ENCODE data around the gene RASIP1.
"Not testable (repeated sequence)": the region's sequence is repeated elsewhere in the genome, so short reads cannot be mapped to it uniquely, and the experiment has no call there.

Gene RASIP1, protein sequence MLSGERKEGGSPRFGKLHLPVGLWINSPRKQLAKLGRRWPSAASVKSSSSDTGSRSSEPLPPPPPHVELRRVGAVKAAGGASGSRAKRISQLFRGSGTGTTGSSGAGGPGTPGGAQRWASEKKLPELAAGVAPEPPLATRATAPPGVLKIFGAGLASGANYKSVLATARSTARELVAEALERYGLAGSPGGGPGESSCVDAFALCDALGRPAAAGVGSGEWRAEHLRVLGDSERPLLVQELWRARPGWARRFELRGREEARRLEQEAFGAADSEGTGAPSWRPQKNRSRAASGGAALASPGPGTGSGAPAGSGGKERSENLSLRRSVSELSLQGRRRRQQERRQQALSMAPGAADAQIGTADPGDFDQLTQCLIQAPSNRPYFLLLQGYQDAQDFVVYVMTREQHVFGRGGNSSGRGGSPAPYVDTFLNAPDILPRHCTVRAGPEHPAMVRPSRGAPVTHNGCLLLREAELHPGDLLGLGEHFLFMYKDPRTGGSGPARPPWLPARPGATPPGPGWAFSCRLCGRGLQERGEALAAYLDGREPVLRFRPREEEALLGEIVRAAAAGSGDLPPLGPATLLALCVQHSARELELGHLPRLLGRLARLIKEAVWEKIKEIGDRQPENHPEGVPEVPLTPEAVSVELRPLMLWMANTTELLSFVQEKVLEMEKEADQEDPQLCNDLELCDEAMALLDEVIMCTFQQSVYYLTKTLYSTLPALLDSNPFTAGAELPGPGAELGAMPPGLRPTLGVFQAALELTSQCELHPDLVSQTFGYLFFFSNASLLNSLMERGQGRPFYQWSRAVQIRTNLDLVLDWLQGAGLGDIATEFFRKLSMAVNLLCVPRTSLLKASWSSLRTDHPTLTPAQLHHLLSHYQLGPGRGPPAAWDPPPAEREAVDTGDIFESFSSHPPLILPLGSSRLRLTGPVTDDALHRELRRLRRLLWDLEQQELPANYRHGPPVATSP

GRCh38 chr19:48740164-48740972 is at the start of gene RASIP1:
Gene RASIP1 (minus strand): TSS chr19:48740610. CDS start chr19:48740282, 328 bp downstream.
- DNase-seq = no peak

DNA sequence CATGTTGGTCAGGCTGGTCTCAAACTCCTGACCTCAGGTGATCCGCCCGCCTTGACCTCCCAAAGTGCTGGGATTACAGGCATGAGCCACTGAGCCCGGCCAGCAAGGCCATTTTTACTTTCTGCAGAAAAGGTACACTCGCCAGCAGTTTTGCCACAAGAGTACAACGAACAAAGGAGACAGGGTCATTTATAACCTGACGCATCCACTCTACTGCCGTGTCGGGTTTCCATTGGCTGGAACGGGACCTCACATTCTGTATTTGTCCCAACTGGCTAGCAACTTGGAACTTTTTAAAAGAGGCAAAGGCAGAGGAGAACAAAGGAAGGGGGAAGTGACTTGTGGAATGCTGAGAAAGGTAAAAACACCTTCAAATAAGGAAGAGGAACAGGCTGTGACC is 46.9 kb upstream of the RASIP1 start:
- DNase-seq = not testable (repeated sequence)

- not testable (repeated sequence) for DNase-seq
These were observed 46.0 kb upstream of the RASIP1 start for GRCh38 chr19:48786422-48786821.

DNA sequence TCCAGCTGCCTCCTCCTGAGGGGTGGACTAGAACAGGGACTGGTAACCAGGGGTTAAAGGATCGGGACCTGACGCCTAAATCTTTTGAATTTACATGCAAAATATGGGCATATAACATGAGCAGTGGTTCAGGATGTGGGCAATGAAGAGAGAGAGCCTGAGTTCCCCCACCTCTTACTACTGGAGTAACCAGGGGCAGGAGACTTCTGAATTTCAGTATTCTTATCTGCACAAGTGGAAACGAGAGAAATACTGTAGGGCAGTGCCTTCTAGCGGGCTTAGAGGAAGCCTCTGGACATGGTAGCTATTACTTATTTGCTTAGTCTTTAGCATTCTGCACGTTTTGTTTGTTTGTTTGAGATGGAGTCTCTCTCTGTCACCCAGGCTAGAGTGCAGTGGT is 44.1 kb upstream of the RASIP1 start:
- no peak for DNase-seq

- no peak for DNase-seq
These were observed 40.4 kb upstream of the RASIP1 start for GRCh38 chr19:48780631-48781391.

DNA sequence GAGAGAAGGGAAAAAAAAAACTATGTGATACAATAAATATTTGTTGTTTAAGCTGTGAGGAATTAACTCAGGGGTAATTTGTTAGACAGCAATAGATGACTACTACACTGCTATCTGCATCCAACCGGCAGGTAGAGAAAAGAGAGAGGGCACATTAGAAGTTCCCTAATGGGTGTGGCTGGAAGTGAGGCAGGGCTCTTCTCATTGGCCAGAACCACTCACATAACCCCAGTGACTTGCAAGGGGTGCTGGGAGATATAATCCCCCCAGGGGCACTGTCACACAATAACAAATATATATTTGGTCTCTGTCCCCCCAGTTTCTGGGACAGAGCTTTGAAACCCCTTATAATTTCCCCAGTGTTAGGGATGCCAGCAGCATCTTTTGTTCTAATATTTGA is 39.2 kb upstream of the RASIP1 start:
- DNase-seq = no peak

- DNase-seq = no peak
These were observed 37.3 kb upstream of the RASIP1 start for GRCh38 chr19:48777720-48778119.

DNA sequence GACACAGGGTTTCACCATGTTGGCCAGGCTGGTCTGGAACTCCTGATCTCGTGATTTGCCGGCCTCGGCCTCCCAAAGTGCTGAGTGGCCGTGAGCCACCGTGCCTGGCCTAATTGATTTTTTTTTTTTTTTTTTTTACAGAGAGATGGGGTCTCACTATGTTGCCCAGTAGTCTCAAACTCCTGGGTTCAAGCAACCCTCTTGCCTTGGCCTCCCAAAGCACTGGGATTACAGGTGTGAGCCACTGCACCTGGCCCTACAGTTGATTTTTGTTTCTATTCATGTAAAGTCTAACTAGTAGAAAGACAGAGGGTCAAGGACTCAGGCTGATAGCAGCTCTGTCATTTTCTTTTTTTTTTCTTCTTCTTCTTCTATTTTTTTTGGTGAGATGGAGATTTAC is 36.7 kb upstream of the RASIP1 start:
- no peak for DNase-seq

- DNase-seq = no peak
These were observed 32.1 kb upstream of the RASIP1 start for GRCh38 chr19:48772503-48772953.

DNA sequence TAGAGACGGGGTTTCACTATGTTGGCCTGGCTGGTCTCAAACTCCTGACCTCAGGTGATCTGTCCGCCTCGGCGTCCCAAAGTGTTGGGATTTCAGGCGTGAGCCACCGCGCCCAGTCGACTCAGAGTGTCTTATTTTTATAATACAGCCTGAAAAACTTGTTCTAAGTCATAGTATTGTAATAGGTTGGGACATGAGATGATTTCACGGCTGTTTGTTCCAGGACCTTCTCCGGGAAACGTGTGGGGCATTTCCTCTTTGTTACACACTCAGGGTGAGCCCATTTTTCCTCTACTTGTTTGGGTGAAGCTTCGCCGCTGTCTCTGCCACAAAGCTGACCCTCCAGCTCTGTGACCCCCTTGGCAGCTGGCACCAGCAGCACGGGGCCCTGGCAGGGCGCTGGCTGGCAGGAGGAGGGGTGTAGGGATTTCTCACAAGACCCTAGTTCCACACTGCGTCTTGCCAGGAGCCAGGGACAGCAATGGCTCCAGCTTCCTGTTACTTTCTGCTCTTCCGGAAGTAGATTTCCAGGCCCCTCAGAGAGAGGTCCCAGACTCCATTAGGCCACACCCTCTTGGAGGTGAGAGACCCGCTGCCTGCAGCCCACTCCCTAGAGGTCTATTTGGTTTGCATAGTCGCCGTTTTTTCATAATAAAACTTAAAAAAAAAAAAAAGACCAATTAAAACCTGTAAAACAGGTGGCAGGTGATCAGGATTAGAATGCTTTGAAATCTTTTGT is 30.5 kb upstream of the RASIP1 start:
- DNase-seq = no peak

DNA sequence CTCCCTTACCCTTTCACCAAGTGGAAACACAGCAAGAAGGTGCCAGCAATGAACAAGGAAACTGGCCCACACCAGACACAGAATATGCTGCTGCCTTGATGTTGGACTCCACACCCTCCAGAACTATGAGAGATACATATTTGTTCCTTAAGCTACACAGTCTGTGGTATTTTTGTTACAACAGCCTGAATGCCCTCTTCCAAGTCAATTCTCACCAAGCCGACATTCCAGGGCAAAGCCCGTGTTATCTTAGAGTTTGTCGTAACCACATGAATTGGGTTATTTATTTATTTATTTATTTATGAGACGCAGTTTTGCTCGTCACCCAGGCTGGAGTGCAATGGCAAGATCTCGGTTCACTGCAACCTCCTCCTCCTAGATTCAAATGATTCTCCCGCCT is 29.9 kb upstream of the RASIP1 start:
- DNase-seq = no peak

DNA sequence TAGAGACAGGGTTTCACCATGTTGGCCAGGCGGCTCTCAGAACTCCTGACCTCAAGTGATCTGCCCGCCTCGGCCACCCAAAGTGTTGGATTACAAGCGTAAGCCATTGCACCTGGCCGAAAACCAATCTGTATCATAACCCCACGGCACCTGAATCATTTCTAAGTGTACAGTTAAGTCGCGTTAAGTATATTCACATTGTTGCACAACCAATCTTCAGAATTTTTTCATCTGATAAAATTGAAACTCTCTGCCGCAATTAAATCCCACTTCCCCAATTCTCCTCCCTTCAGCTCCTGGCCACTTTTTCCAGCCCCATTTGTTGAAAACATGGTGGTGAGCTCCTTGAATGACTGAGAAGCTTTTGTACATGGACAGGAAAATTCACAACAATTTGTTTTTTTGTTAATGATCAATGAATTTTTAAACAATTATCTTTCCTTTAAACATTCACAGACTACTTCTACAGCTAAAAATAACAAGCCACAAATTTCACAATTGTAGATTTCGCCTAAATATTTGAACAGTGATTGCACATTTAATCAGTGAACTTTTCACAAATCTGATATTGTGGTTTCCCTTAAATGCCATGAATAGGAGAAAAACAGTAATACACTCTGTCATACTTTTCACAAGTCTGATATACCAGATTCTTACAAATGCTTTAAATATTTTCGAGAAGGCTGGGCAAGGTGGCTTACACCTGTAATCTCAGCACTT is 28.7 kb upstream of the RASIP1 start:
- DNase-seq = no peak

DNA sequence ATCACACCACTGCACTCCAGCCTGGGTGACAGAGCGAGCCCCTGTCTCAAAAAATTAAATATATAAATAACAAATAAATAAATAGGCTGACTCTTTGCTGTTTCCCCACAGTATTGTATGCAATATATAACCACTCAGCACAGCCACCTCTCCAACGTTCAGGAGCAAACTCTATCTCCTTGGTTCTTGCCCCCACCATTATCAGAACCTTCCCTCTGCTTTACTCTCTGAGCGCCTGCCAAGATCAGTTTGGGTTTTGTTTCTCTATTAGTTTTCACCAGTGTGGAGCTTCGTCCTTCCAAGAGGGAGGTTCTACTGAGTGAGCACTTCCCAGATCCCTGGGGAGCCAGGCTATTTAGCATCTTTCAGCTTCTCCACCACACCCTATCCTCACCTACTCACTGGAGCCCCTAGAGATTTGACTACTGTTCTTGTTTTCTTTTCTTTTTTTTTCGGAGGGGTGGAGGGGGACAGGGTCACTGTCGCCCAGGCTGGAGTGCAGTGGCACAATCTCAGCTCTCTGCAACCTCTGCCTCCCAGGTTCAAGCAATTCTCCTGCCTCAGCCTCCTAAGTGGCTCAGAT is 27.9 kb upstream of the RASIP1 start:
- DNase-seq = not testable (repeated sequence)

- DNase-seq = not testable (repeated sequence)
These were observed 25.4 kb upstream of the RASIP1 start for GRCh38 chr19:48765816-48766215.

DNA sequence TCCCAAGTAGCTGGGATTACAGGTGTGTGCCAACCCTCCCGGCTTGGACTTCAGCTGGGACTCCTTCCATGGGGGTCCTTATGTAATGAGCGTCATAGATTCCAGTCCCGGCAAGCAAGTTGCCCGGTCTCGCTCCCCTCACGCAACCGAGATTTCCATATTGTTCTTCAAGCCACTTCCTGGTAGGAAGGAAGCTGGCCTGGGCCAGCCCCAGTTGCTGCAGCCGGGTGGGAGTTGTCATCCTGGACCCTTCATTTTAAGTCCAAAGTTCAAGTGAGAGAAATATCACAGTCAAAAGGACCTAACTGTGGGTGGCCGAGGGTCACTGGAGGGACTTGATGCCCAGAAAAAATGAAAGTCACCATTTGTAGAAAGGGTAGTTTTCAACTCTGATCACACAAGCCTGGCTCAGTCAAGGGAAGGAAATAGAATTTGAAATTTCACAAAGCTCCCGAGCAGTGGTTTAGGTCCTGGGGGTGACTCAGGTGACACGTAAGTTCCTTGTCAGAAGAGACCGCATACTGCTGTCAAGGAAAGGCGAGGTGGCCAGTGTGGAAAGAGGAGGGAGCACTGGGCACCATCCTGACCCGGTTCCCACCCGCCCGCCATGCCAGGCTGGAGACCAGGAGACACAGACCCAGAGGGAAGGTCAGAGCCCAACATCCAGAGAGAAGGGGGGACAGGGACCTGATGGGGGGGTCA is 20.2 kb upstream of the RASIP1 start:
- no peak for DNase-seq

DNA sequence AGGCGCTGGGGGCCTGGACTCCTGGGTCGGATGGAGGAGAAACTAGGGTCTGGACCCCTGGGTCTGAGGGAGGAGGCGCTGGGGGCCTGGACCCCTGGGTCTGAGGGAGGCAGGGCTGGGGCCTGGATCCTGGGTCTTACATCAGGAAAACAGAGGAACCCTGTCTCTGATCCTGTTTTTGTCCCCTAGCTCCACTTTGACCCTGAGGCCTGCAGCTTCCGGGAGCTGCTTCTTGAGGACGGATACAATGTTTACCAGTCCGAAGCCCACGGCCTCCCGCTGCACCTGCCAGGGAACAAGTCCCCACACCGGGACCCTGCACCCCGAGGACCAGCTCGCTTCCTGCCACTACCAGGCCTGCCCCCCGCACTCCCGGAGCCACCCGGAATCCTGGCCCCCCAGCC is 17.3 kb upstream of the RASIP1 start:
- no peak for DNase-seq

- DNase-seq = no peak
These were observed 16.8 kb upstream of the RASIP1 start for GRCh38 chr19:48757089-48757675.

- no peak for DNase-seq
These were observed 16.3 kb upstream of the RASIP1 start for GRCh38 chr19:48756686-48757085.

- no peak for DNase-seq
These were observed 15.8 kb upstream of the RASIP1 start for GRCh38 chr19:48756212-48756611.
